GM20000 (cell line): Measurements from ENCODE around the gene TNFRSF8.

Source experiments
- DNase-seq: peaks from one replicate; pipeline ENCODE4 v3.0.0; 2012; ENCODE audit warnings: low spot score
- CTCF ChIP-seq: IDR thresholded peaks from 2 replicates; pipeline ENCODE4 v1.5.1; 2012; ENCODE audit warnings: mild to moderate bottlenecking, control low read depth; ENCODE audit errors: extremely low read depth, missing control alignments

The TNFRSF8 gene

GRCh38 chr1:12130466-12131130 lies 67.5 kb downstream of the TNFRSF8 start:
- no peak for DNase-seq
- no peak for TF ChIP-seq CTCF

GRCh38 chr1:12132078-12132477 lies 69.0 kb downstream of the TNFRSF8 start:
- no peak for TF ChIP-seq CTCF
- DNase-seq = no peak

GRCh38 chr1:12134716-12135115 lies 71.6 kb downstream of the TNFRSF8 start:
- TF ChIP-seq CTCF = no peak
- DNase-seq = no peak

GRCh38 chr1:12135612-12136011 lies 72.5 kb downstream of the TNFRSF8 start:
- TF ChIP-seq CTCF = no peak
- no peak for DNase-seq

GRCh38 chr1:12136916-12137610 lies 74.0 kb downstream of the TNFRSF8 start:
- no peak for DNase-seq
- TF ChIP-seq CTCF = no peak

GRCh38 chr1:12138196-12139168 lies 75.4 kb downstream of the TNFRSF8 start:
- DNase-seq = no peak
- no peak for TF ChIP-seq CTCF
